GM18868 (cell line): ENCODE results near the gene COL1A1.

Experiments used
- ATAC-seq: cut with Tn5 transposase; IDR thresholded peaks from one replicate; pipeline ENCODE4 v1.9.1; 2021; ENCODE audit warnings: mild to moderate bottlenecking, moderate library complexity; ENCODE audit not compliant: unreplicated experiment

COL1A1 gene

GRCh38 chr17:50174444-50174843, 27.0 kb downstream of the COL1A1 start:
- no peak for ATAC-seq

- no peak for ATAC-seq
Observed at GRCh38 chr17:50173335-50173941, 28.0 kb downstream of the COL1A1 start.

- ATAC-seq: no peak
Observed at GRCh38 chr17:50172936-50173334, 28.5 kb downstream of the COL1A1 start.

- ATAC-seq: no peak
Observed at GRCh38 chr17:50172130-50172529, 29.3 kb downstream of the COL1A1 start.

GRCh38 chr17:50171371-50172071, 29.9 kb downstream of the COL1A1 start:
- no peak for ATAC-seq

- peak; percentile 83 for ATAC-seq
Observed at GRCh38 chr17:50170662-50171370, 30.6 kb downstream of the COL1A1 start.

- no peak for ATAC-seq
Observed at GRCh38 chr17:50169881-50170459, 31.5 kb downstream of the COL1A1 start.

GRCh38 chr17:50169121-50169764, 32.2 kb downstream of the COL1A1 start:
- ATAC-seq: no peak

GRCh38 chr17:50168319-50168718, 33.1 kb downstream of the COL1A1 start:
- ATAC-seq: no peak

- ATAC-seq: no peak
Observed at GRCh38 chr17:50167371-50167770, 34.1 kb downstream of the COL1A1 start.

GRCh38 chr17:50166518-50167181, 34.8 kb downstream of the COL1A1 start:
- no peak for ATAC-seq

GRCh38 chr17:50165867-50166517, 35.4 kb downstream of the COL1A1 start, which contains the start of gene SGCA:
SGCA (plus strand) TSS chr17:50166005; CDS start chr17:50166041, 36 bp downstream.
- ATAC-seq: no peak

- ATAC-seq: no peak
Observed at GRCh38 chr17:50165466-50165865, 36.0 kb downstream of the COL1A1 start.

- no peak for ATAC-seq
Observed at GRCh38 chr17:50165066-50165465, 36.4 kb downstream of the COL1A1 start.

- no peak for ATAC-seq
Observed at GRCh38 chr17:50164697-50164988, 36.8 kb downstream of the COL1A1 start.

GRCh38 chr17:50163843-50164696, 37.4 kb downstream of the COL1A1 start:
- peak; percentile 49 for ATAC-seq

GRCh38 chr17:50162466-50163254, 38.8 kb downstream of the COL1A1 start:
- ATAC-seq: no peak

GRCh38 chr17:50161911-50162288, 39.5 kb downstream of the COL1A1 start:
- ATAC-seq: peak; percentile 3
